Neural progenitor cell (in vitro differentiated cells): ENCODE measurements around the gene RASA2.

ENCODE experiments used
- EZH2 ChIP-seq: fragments of 200-600 bp; sonication (generic); IDR thresholded peaks from 2 replicates; pipeline ENCODE4 v1.6.1; 2017; ENCODE audit warnings: antibody characterized with exemption, mild to moderate bottlenecking, moderate library complexity
- EZH2phosphoT487 ChIP-seq: fragments of 200-600 bp; sonication (generic); IDR thresholded peaks from 2 replicates; pipeline ENCODE4 v1.6.1; 2017; ENCODE audit warnings: antibody characterized with exemption
- TF ChIP-seq, protein P1 (sequence below): fragments of 200-600 bp; sonication (generic); IDR thresholded peaks from 2 replicates; pipeline ENCODE4 v1.5.1; 2017; ENCODE audit warnings: antibody characterized with exemption, mild to moderate bottlenecking

DNA sequence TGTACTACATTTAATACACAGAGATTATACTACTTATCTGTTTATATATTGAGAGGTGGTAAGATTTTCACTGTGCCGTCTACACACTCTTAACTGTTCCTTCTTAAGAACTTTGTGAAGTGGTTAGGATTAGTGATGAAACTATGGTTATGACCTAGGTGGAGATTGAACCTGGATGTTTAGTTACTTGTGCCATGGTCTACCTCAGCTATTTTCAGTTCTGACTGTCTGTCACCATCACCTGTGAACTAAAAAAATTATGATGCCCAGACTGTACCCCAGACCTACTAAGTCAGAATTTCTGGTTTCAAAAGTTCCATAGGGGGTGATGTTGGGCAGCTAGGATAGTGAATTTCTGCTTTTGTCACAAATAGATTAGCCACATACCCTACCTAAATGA is 6.4 kb downstream of the RASA2 start:
- TF ChIP-seq, protein P1, sequence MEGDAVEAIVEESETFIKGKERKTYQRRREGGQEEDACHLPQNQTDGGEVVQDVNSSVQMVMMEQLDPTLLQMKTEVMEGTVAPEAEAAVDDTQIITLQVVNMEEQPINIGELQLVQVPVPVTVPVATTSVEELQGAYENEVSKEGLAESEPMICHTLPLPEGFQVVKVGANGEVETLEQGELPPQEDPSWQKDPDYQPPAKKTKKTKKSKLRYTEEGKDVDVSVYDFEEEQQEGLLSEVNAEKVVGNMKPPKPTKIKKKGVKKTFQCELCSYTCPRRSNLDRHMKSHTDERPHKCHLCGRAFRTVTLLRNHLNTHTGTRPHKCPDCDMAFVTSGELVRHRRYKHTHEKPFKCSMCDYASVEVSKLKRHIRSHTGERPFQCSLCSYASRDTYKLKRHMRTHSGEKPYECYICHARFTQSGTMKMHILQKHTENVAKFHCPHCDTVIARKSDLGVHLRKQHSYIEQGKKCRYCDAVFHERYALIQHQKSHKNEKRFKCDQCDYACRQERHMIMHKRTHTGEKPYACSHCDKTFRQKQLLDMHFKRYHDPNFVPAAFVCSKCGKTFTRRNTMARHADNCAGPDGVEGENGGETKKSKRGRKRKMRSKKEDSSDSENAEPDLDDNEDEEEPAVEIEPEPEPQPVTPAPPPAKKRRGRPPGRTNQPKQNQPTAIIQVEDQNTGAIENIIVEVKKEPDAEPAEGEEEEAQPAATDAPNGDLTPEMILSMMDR = no peak
- TF ChIP-seq EZH2 = no peak
- no peak for TF ChIP-seq EZH2phosphoT487
